Suprapubic skin (tissue), 3 donors: ENCODE measurements around the gene CPT1B.

Experiments
- CTCF ChIP-seq, 2 donors: fragments of 200-600 bp in 1 of 2; fragments of 450-650 bp in 1 of 2; sonication (generic) in 1 of 2; IDR thresholded peaks; one replicate each; pipeline ENCODE4 v1.5.1; 2016 to 2019; ENCODE audit warnings: antibody characterized with exemption in 2 of 2, mild to moderate bottlenecking in 1 of 2, moderate library complexity in 1 of 2
- EP300 ChIP-seq: sonication (generic); formaldehyde crosslinking; IDR thresholded peaks from one replicate; pipeline ENCODE4 v1.6.1; 2017; ENCODE audit warnings: antibody characterized with exemption

GRCh38 chr22:50587407-50587806, 9.2 kb upstream of the CPT1B start:
- no peak for TF ChIP-seq CTCF (IDR thresholded peaks at IDR 0.05)
- no peak for TF ChIP-seq EP300
